Cardiac septum (tissue), 1 donor: Measurements from ENCODE around the gene ZNF521. TPM values are rescaled to one million over a fixed set of nuclear protein-coding genes. Genes with fewer than 3 reads are reported as not detected.

Source experiments
- DNase-seq: peaks from one replicate; pipeline ENCODE4 v3.0.0-alpha.2; 2020; ENCODE audit warnings: low spot score
- intact Hi-C: fragments of 100-400 bp; cut with DNase I; formaldehyde crosslinking; loops from one replicate; pipeline ENCODE4 v1.14.0; 2022
- total RNA-seq: library from RNA; stranded (reverse); fragmentation: NEBNext Ultra II Directional; extraction: Animal tissue kit (Norgen Biotek cat#: 25700); gene quantifications from one replicate; pipeline ENCODE4 v1.2.1, GENCODE V29; 2021
- donor health status: DM: no; HTN: no; CAD: no.

ZNF521 gene
- total RNA-seq, 1 donor from 2014 or later: 15.4 TPM

DNA sequence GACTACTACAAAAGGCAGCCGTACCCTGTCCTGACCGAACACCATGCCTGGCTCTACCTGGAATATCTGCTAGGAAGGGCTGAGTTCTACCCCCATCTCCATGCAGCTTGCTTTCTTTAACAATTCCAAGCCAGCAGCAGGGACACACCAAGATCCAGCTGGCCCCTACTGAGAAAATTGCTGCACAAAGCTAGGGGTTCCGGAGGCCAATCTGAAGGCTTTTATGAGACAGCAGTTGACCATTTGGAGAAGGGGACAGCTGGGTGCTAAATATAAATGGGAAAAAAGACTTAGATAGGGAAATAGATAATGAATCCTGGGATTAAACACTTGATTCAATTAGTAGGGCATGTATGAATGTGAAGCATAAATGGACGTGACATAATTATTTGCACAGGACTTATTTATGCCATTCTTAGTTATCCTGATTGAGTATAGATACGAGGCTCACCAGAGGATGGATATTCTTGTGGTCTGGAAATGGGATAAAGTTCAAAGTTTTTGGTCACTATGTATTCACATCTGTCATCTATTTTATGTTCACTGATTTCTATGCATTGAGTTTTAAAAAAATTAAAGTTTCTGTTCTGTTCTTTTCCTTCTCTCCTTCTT is 204.0 kb downstream of the ZNF521 start:
- intact Hi-C loops: no loop called here
- DNase-seq: no peak

DNA sequence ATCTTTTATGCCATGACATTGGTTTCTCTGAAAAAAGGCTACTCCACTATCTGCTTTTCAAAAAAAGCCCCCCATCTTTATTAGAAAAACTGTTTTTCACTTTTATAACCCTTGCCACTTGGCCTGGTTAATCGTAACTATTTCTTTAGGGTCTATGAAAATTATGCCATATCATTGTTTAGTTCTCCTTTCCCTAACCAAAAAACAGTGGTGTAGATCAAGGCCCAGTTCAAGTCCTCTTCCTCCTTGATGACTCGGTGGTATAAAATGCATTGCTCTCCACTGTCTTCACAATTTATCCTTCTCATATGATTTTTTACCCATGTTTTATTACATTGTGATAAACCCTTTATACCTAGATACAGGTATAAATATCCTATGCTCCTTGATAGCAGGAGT is 205.5 kb downstream of the ZNF521 start:
- DNase-seq: no peak
- intact Hi-C loops: no loop called here

DNA sequence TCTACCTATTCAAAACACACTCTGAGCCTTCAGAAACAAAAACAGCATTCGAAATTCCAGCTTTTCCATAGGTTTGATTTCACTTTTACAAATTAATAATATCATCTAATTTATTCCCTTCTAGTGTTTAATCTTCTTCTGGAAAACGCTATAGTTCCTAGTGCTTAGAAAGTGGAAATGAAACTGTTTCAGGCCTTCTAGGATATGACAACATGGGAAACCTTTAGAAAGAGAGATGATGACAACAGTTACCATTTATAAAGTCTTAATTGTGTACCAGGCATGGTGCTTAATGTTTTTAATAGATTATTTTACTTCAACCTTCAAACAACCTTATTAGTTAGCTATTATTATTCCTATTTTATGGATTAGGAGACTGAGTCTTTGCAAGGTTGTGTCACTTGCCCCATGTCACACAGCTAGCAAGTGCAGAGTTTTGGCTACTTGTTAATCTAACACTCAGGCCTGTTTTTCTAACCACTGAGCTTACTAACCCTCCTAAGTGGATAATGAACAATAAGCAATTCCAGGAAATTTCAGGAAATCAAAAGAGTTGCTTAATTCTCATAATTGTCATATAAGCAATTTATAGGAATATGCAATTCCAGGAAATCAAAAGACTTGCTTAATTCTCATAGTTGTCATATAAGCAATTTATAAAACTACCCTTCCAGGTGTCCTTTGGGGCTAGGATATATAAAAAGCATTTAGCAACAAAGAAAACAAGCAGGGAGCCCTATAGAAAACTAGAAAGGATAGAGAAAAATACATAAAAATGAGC is 206.0 kb downstream of the ZNF521 start:
- intact Hi-C loops: no loop called here

DNA sequence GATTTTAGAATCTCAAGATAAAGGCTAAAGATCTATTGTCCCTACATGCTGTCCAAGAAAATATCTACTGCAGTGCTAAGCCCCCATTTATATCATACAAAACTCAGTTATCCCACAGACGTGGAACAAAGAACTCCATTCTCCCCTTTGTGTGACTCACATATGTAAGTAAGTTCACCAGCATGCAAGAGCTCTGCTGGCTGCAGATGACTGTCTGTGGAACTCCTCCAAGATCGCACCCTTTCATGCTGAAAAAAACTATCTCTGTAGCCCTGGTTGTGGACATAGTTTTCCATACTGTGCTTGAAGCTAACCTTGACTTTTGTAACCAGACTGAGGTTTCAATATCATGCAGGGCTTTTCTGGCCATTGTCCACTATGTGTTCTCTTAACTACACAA is 207.1 kb downstream of the ZNF521 start:
- no peak for DNase-seq
- intact Hi-C loops: no loop called here

More for the DNA sequence above, 206.0 kb downstream of the ZNF521 start:
- no peak for DNase-seq

DNA sequence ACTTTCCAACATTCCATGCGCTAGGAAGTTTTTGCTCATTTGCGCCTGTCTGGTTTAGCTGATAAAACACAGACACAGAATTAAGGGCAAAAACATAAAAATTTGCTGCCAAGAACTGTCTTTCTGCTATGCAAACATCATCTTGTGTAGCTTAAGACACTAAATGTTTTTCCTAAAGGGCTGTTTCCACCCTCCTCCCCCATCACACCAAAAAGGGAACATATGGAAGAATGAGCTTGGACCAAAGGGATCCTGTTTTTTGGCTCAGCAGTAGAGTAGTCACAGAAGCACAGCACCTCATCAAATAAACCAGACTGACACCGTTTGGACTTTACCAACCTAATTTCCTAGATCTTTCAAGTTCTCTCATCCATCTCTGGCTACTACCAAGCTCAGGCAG is 210.1 kb downstream of the ZNF521 start:
- intact Hi-C loops: no loop called here
- no peak for DNase-seq

DNA sequence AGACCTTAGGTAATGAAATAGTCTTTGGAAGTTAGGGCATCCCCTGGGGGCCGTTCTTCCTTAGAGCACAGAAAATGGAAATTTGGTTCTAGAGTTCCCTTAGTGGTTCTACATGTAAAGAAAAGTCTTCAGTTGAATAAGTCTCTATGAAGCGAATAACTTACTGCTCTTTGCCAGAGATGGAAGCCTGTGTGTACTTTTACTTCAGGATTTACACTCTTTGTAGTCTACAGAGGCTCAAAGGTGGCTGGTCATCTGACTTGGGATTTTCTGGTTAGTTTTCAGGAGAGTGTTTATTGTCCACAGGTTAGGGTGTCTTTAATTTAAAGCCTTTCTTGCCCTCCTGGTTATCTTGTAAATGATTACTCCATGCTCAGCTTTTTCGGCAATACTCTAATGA is 210.6 kb downstream of the ZNF521 start:
- intact Hi-C loops: no loop called here

DNA sequence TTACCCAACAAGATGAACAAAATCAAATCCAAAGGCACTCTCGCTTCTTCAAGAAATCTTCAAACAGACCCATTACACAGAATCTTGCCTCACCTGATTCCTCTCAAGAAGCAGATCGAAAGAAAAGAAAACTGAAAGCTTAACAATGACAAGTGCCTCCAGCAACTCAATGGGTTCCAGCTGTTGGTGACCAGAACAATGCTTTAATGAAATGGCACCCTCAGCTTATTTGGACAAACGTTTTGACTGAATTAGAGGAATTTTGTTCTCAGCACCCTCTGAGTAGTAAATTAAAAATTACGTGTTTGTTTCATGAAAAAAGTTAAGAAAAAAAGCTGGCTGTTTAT is 211.0 kb downstream of the ZNF521 start:
- intact Hi-C loops: no loop called here
- no peak for DNase-seq

More for the DNA sequence above, 210.6 kb downstream of the ZNF521 start:
- DNase-seq: no peak

DNA sequence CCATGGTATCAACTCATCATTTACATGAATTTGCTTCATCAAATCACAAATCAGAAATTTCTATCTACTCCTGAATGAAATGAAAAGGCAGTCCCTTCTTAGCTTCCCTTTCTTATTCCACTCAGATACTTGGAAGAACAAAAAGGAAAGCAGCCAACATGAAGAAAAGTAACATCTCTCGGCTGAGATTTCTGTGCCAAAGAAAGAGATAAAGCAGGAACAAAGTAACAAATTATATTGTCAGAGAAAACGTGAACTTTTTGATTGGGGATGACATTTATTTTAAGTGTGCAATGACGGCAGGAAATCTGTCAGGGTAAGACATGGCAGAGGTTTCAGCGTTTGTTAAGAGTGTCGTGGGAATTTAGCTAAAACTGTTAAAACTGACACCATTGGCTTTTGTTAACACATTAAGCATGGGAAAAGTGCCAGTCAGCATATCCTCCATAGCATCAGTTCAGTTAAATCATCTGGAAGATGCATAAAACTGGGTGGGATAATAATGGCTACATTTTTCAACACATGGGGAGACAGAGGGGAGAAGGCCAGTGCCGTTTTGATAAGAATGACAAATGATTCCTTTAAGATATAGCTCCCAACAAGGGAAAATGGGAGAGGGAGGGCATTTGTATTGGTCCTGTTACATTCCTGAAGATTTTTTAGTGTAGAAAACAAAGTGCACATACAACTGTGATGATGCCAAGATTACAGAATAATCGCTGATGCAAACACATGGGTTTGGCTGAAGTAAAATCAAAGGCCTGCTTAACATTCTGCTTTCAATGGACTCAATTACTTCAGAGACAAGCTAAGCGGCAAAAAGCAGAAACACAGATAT is 211.6 kb downstream of the ZNF521 start:
- intact Hi-C loops: no loop called here
- no peak for DNase-seq

DNA sequence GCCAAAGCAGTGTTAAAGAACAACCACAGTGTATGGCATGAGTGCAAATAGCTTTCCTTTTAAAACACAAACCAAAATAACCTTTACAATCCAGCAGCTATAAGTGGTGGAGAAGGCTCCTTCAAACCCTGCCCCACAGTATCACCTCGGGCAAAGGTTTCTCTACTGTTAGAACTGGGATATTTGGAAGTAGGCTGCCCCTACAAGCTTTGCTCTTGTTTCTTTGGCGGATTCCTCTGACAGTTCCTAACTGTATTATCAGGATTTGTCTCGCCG is 214.8 kb downstream of the ZNF521 start:
- intact Hi-C loops: loop anchor here (10.0 kb wide), 2 partner anchors 152 to 208 kb away; no protein-coding TSS in a partner anchor
- DNase-seq: no peak

DNA sequence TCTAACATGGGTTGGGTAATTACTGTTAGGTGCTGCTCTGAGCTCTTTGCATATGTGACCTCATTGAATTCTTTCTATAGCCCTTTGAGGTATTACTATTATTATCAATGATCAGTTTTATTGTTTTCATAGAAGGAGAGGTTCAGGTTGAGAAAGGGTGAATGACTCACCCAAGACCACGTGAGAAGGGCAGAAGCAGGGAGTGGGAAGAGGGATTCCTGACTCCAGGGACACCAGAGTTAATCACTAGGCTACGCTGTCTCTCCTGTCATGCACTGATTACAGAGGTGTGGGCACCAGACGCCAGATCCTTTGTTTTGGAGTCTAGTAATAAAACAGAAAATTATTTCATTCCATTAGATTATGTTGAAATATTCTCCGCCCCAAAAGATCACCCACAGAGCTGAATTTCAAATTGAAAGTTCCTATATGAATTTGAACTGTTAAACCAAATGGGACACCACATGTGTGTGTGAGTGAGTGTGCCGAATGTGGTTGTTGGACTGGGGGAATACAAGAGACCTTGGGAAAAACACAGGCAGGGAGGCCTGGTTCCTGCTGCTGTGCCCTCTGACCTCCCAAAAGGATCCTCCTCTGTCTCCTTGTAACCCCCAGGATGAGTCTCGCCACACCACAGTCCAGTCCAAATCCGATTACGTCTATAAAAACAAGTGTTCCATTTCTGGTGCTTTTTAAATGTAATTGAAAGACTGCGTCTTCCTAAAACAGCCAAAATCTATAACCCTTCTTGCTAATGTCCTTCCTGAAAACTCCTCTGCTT is 215.4 kb downstream of the ZNF521 start:
- DNase-seq: no peak
- intact Hi-C loops: loop anchor here (10.0 kb wide), 2 partner anchors 152 to 208 kb away; no protein-coding TSS in a partner anchor

DNA sequence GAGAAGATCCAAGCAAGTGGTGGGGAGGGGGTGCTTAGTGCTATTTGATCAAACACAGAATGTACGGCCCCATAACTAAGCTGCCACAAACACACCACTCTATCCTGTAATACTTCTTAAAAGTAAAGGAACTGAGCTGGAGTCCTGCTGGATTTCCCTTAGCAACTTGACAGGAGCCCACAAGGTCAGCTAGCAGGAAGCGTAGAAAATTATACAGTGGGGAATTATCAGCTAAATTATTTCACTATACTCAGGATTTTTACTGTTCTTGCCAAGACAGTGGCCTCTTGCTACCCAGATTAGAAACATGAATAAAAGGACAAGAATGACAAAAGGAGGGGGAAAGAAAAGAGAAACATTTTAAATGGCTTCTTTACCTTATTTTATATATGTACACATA is 217.1 kb downstream of the ZNF521 start:
- intact Hi-C loops: loop anchor here (10.0 kb wide), 2 partner anchors 150 to 210 kb away; no protein-coding TSS in a partner anchor
- no peak for DNase-seq

DNA sequence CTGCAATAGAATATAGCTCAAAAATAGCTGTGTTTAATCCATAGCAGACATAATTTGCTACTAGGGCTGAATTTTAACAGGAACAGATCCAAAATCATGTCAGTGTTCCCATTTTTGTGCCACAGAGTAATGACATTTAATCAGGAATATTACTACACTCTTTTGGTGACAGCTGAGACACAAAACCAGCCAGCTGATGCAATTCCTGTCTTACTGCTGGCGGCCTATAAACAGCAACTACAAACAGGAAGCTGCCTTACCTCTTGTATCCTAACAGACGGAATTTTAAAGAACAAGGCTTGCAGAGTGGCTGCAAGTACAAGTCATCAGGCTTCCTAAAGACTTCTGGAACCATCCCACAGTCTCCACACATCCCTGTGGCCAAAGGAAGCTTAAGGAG is 218.1 kb downstream of the ZNF521 start:
- no peak for DNase-seq
- intact Hi-C loops: loop anchor here (10.0 kb wide), 2 partner anchors 149 to 211 kb away; no protein-coding TSS in a partner anchor

DNA sequence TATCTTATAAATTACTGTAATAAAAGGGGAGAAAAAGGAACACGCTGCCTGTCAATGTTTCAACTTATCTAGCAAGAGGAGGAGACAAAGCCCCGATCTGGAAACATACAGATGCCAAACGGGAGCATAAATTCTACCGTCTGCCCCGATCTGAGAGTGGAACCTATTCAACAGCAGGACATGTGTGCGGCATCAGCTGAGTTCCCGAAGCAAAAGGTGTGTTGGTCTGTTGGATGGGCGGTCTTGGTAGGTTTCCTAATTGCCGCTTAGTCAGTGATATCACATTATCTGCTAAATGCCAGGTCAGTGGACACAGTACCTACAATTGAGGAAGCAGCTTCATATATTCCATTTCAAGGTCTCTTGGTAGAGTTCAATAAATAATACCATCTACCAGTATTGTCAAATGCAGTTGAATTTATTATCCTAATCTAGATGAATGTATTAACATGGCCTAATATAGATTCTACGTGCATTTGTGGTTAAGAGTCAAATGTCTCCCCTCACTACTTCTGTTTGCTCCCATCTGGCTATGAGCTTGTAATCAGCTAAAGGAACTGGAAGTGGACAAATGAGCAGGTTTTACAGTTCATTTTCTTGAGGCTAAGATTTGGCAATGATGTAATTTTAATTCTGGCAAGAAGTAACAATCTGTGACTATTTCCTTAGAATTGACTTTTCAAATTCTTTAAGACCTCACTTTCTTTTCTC is 219.0 kb downstream of the ZNF521 start:
- DNase-seq: no peak
- intact Hi-C loops: loop anchor here (10.0 kb wide), 2 partner anchors 148 to 212 kb away; no protein-coding TSS in a partner anchor

DNA sequence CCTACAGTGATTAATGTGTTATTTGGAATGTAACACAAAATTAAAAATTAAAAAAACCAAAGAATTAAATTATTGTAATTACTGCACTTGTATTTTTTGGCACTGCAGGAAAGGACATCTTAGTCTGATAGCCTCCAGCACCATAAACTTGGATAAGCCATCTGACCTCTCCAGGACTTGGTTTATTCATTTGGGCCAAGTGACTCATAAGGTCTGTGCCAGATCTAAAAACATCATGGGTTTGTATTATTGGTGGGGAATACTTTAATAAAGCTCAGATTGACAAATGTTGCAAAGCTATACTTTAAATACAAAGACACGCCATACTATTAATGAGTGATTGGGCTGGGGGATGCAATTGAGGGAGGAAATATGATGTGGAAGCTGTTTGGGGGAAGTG is 225.2 kb downstream of the ZNF521 start:
- intact Hi-C loops: no loop called here
- no peak for DNase-seq

DNA sequence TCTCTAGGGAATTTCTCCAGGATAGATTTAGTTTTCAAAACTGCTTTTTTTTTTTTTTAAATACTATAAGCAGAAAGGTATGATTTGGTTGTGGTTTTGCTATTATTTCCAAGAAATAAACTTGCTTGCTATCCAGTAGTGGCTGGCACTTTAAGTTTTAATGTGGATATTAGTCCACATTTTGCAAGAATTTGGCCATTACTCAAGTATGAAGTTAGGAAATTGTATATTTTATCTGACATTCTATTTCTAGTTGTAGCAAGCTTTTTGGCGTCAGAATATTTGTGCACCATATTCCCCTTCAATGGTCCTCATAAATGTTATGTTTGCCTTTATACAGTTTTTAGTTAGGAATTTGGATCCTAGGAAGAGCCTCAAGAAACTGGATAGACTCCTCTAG is 226.3 kb downstream of the ZNF521 start:
- DNase-seq: no peak
- intact Hi-C loops: no loop called here

DNA sequence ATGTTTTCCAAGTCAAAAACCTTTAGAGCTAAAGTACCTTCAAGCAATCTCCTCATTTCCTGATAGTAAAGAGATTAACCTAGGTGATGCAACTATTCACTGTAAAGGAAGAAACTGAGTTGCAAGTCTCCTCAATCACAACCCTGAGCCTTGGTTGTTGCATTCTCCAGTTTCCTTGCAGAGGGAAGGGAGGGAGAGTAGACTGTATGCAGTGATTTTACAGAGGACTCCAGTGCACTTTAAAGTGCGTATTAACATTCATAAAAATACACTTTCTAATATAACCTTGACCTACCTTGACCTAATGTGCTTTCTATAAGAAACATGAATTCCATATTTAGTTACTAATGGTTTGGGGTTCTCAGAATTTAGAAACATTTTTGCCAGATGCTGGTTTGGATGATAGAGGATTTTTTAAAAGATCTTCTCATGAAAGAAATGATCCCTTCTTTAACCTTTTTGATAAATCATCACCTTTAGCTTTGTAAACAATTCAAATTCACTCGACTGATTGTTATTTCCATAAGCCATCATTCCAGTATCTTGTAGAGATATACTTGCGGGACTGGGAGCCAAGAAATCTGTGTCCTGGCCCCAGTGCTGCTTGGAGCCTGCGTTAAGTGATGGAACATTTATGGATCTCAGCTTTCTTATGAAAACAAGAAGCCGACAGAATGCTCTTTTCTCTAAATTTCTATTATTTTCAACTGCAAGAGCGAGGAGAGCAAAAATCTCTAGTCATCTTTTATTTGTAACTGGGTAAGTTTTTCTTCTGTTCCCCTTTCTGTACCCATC is 228.3 kb downstream of the ZNF521 start:
- intact Hi-C loops: no loop called here
- no peak for DNase-seq

DNA sequence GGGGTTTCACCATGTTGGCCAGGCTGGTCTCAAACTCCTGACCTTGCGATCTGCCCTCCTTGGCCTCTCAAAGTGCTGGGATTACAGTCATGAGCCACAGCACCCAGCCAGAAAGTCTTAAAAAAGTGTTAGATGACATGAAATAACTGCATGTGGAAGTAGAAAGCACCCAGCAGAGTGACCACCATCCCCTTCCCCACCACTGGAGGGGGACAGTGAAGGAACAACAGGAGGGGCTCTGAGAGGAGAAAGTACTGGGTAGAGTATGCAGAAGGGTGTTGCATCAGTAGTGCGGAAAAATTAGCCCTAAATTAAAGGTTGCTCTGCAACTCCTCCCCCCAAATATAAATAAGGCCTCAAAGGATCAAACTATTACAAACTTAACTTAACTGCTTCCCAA is 230.5 kb downstream of the ZNF521 start:
- DNase-seq: no peak
- intact Hi-C loops: no loop called here

DNA sequence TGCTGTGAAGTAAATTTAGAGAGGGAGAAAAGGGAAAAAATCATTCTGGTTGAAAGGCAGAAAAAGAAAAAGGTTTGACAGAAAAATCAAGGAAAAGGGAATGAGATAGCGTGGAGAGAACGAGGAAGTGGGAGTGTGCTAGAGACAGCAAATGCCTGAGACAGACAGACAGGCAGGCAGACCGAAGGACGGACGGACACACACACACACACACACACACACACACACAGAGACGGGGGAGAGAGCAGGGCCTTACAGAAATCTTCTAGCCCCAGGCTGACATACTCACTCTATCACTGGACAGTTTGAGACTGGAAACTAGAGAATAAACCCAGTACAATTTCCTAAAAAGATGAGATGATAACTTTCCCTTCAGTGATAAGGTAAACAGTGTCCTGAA is 238.4 kb downstream of the ZNF521 start:
- intact Hi-C loops: no loop called here
- DNase-seq: no peak
